ENCODE results near the gene LTK. TPM values are rescaled to one million over a fixed set of nuclear protein-coding genes. Genes with fewer than 3 reads are reported as not detected.

LTK gene
- total RNA-seq, 2 experiments from 2014 or later, result 9.7 to 9.9 TPM

GRCh38 chr15:41501191-41501917, 12.3 kb downstream of the LTK start:
- Mint-ChIP-seq H3K36me3 (ENCODE audit: low read depth) (no peaks in the 10 kb centered on the region), H3K27me3 (peaks cover 76% of the 10 kb centered on the region), H3K27ac (no peak overlapping the region), H3K4me3 (peak overlapping the region; percentile 75), H3K9me3 (no peaks in the 10 kb centered on the region), H3K4me1 (ENCODE audit: low read depth) (peaks cover 18% of the 10 kb centered on the region)
- peak in 5 of 14 experiments; percentile 29 to 65 (median 50) for DNase-seq
- H3K27ac ChIP-seq (ENCODE audit: low read depth in 1 of 2, low read length in 2 of 2), result no peak overlapping the region
- peak overlapping the region; percentile 52 for H3K4me3 ChIP-seq (ENCODE audit: low read length)
- no peak for TF ChIP-seq CTCF (IDR thresholded peaks at IDR 0.05)
- peaks cover 0 to 6% of the 10 kb centered on the region in 2 experiments for H3K9me3 ChIP-seq (ENCODE audit: control insufficient read depth in 1 of 2, insufficient read depth in 1 of 2, low read length in 2 of 2)
- peaks cover 30% of the 10 kb centered on the region for H3K4me1 ChIP-seq (ENCODE audit: insufficient read depth, low read length)
- CTCF ChIA-PET, result interaction anchor here (1.8 kb wide), 1 partner anchor 56 kb away, joined by 4 read pairs; no protein-coding TSS in a partner anchor
- POLR2A ChIA-PET, result interaction anchor here (0.9 to 1.4 kb wide), 3 partner anchors 8 to 169 kb away, joined by 3 to 6 read pairs (median 5); partner anchors contain the start of genes ITPKA, NUSAP1 and OIP5
- intact Hi-C loops (cut with DNase I, micrococcal nuclease), result no loop called here
- peaks cover 51 to 53% of the 10 kb centered on the region in 2 experiments for H3K27me3 ChIP-seq (ENCODE audit: control insufficient read depth in 1 of 2, insufficient read depth in 2 of 2, low read length in 2 of 2)
- no peaks in the 10 kb centered on the region for H3K36me3 ChIP-seq (ENCODE audit: insufficient read depth, low read length)
- ATAC-seq (ENCODE audit: poor library complexity), result peak; percentile 64

GRCh38 chr15:41499109-41499851, 14.3 kb downstream of the LTK start:
- Mint-ChIP-seq H3K9me3 (no peaks in the 10 kb centered on the region), H3K4me3 (no peak overlapping the region), H3K36me3 (ENCODE audit: low read depth) (no peaks in the 10 kb centered on the region), H3K4me1 (ENCODE audit: low read depth) (peaks cover 18% of the 10 kb centered on the region), H3K27ac (no peak overlapping the region), H3K27me3 (peaks cover 80% of the 10 kb centered on the region)
- ATAC-seq (ENCODE audit: poor library complexity) (no peak), DNase-seq (no peak)
- Histone ChIP-seq H3K9me3 (ENCODE audit: control insufficient read depth in 1 of 2, insufficient read depth in 1 of 2, low read length in 2 of 2) (peaks cover 0 to 23% of the 10 kb centered on the region in 2 experiments), H3K27ac (ENCODE audit: low read depth in 1 of 2, low read length in 2 of 2) (no peak overlapping the region), H3K4me1 (ENCODE audit: insufficient read depth, low read length) (peaks cover 50% of the 10 kb centered on the region), H3K36me3 (ENCODE audit: insufficient read depth, low read length) (no peaks in the 10 kb centered on the region), H3K4me3 (ENCODE audit: low read length) (no peak overlapping the region), H3K27me3 (ENCODE audit: control insufficient read depth in 1 of 2, insufficient read depth in 2 of 2, low read length in 2 of 2) (peaks cover 71 to 72% of the 10 kb centered on the region in 2 experiments)
- ChIA-PET POLR2A (no interaction called here), CTCF (no interaction called here)
- TF ChIP-seq CTCF (IDR thresholded peaks at IDR 0.05), result no peak
- intact Hi-C loops (cut with DNase I, micrococcal nuclease), result no loop called here

- intact Hi-C loops (cut with DNase I, micrococcal nuclease), result no loop called here
- H3K4me1 Mint-ChIP-seq (ENCODE audit: low read depth), result peaks cover 18% of the 10 kb centered on the region
- CTCF ChIA-PET, result interaction anchor here (0.6 kb wide), 1 partner anchor 144 kb away, joined by 3 read pairs; no protein-coding TSS in a partner anchor
These were observed 15.0 kb downstream of the LTK start for GRCh38 chr15:41498657-41499056.

More at GRCh38 chr15:41498657-41499056, 15.0 kb downstream of the LTK start:
- Mint-ChIP-seq H3K4me3 (no peak overlapping the region), H3K27ac (no peak overlapping the region), H3K9me3 (no peaks in the 10 kb centered on the region), H3K36me3 (ENCODE audit: low read depth) (no peaks in the 10 kb centered on the region), H3K27me3 (peaks cover 80% of the 10 kb centered on the region)
- peaks cover 53% of the 10 kb centered on the region for H3K4me1 ChIP-seq (ENCODE audit: insufficient read depth, low read length)
- peaks cover 0 to 23% of the 10 kb centered on the region in 2 experiments for H3K9me3 ChIP-seq (ENCODE audit: control insufficient read depth in 1 of 2, insufficient read depth in 1 of 2, low read length in 2 of 2)
- H3K27me3 ChIP-seq (ENCODE audit: control insufficient read depth in 1 of 2, insufficient read depth in 2 of 2, low read length in 2 of 2), result peaks cover 71 to 73% of the 10 kb centered on the region in 2 experiments
- ATAC-seq (ENCODE audit: poor library complexity) (no peak), DNase-seq (no peak)
- no peak for TF ChIP-seq CTCF (IDR thresholded peaks at IDR 0.05)
- POLR2A ChIA-PET, result no interaction called here
- H3K4me3 ChIP-seq (ENCODE audit: low read length), result no peak overlapping the region
- no peaks in the 10 kb centered on the region for H3K36me3 ChIP-seq (ENCODE audit: insufficient read depth, low read length)
- no peak overlapping the region for H3K27ac ChIP-seq (ENCODE audit: low read depth in 1 of 2, low read length in 2 of 2)

All from CD4-positive, alpha-beta T cell (primary cell).